ENCODE results near the gene LIN52.
A peak's percentile ranks its signal among the peaks of the same experiment; 100 is the strongest.

LIN52 gene

GRCh38 chr14:74195623-74196022 is 110.9 kb downstream of the LIN52 start:
- no peak for DNase-seq

DNA sequence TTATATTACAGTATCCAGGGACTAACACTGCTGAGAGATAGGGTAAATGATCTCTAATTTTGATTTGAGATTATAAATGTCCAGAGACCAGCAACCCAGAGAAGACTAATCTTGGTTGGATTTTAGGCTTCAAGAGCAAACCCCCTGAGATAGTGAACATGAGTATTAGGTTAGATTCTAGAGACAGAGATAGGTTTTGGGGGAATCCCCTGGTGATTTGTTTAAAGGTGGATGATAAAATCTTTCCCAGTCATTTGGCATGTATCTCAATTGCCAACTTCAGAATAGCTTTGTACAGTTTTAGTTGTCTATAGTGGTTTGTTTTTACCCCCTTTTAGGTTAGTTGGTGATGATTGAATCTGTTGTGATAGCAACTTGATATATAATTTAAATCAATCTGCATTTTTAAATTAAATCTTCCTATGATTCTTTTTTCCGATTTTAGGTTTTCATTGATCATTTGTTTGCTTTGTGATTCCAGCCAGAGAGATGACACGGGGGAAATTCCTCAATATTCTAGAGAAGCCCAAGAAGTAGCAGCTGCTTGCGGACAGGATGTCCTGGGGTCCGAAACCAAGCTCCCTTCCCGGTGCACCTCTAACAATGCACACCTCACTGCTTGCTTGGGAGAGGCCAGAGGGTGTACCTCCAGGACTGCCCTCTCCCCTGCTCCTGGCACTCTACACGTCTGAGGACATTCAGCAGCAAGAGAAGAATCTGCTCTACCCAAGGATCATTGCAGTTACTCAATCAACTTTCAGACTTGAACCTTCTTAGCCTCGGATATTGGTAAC is 113.9 kb downstream of the LIN52 start:
- DNase-seq: no peak

- no peak for DNase-seq
These were observed 117.4 kb downstream of the LIN52 start for GRCh38 chr14:74202113-74202512.

GRCh38 chr14:74203639-74204038 is 118.9 kb downstream of the LIN52 start:
- DNase-seq: no peak

- DNase-seq: no peak
These were observed 119.7 kb downstream of the LIN52 start for GRCh38 chr14:74204491-74204890.

- no peak for DNase-seq
These were observed 121.1 kb downstream of the LIN52 start for GRCh38 chr14:74205882-74206281.

GRCh38 chr14:74207943-74208342 is 123.2 kb downstream of the LIN52 start:
- DNase-seq: no peak

- no peak for DNase-seq
These were observed 123.9 kb downstream of the LIN52 start for GRCh38 chr14:74208642-74209041.

DNA sequence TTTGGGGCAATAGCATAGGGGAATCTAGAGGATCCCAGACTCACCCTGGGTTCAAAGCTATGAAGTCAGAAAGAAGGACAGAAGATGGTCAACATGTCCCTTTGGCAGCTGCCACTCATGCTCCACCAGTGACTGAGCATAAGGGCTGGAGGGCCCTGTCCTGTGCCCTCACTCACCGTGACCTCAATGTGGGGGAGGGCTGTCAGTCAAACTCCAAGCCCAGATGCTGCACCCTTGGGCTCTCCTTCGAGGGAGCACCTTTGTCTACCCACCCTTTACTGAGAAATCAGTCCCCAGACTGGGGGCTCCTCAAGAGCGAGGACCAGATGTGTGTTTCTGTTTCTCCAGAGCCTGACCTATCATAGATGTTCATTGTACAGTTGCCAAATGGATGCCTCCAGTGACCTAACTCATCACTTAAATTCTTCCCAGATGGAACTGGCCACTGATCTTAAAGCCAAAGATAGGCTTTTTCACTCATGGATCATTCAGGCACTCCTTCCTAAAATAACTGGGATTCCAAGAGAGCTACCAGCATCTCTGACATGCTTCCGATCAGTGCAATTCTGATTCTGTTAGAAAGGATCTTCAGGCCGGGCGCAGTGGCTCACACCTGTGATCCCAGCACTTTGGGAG is 127.3 kb downstream of the LIN52 start:
- DNase-seq: no peak

GRCh38 chr14:74213907-74214803 is 129.4 kb downstream of the LIN52 start:
- no peak for DNase-seq

DNA sequence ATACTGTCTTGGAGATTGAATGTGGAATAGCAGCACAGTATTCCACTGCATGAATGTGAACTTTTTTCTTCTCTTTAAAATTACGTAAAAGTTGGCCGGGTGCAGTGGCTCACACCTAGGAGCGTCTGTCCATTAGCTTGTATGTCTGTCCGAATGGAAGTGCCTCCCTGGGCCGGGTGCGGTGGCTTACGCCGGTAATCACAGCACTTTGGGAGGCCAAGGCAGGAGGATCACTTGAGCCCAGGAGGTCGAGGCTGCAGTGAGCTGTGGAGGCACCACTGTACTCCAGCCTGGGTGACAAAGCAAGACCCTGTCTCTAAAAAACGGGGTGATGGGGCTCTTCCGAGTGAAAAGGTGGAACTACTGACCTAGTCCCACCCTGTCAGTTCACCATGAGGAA is 131.9 kb downstream of the LIN52 start:
- no peak for DNase-seq

GRCh38 chr14:74217672-74218448 is 133.1 kb downstream of the LIN52 start:
- peak; percentile 62 for DNase-seq

- DNase-seq: no peak
These were observed 133.7 kb downstream of the LIN52 start for GRCh38 chr14:74218462-74218861.

DNA sequence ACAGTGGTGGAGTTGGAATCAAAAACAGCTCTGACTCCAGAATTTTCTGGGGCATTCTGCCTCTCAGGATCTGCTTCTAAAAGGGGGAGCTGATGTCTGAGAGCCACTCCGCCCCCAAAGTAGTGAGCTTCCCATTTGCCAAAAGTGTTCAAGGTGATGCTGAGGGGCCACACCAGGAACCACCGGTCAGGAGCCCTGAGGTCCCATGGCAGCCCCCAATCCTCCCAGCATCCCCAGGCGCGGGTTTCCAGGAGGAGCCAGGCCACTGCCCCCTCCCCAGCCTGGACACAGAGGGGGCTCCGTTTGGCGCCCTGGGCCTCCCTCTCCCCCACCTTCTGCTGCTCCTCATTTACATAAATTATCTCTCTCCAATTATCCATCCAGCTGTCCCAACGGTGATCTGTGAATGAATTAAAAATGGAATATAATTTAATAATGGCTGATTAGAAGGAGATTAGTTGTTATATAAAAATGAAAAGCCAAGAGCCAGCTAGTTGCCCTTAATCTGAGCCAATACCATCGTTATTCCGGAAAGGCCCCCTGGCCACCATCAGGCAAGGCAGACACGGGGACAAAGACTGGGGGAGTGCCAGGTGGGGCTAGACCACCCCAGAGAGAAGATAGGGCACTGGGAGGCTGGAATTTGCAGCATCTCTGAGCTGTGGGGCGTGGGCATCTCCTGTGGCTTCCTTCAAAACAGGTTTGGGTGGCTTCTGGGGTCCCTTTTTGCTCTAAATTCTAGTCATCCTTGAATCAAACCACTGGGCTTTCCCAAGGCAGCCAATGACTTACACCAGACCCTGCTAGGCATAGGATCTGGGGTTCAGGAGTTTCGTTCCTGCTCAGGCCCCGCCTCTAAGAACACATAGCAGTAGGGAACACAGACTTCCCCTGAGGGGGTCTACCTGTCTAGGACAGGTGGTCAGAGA is 134.8 kb downstream of the LIN52 start:
- DNase-seq: no peak

DNA sequence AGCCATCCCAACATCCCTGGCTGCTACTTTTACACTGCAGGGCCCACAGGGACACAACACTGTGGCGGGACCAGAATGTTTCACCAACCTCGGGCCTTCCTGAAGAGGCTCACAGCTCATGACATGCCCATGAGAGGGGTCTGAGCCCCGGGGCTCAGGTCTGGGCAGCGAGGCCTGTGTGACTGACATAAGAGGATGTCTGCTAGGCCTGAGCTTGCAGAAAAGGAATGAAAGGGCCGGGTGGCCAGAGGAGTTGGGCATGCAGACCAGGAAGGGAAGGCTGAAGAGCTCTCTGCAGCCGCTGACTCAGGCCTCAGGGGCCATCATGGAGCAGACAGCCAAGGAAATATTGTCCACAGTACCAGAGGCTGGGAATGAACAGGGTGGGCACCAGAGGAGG is 136.2 kb downstream of the LIN52 start:
- DNase-seq: no peak

DNA sequence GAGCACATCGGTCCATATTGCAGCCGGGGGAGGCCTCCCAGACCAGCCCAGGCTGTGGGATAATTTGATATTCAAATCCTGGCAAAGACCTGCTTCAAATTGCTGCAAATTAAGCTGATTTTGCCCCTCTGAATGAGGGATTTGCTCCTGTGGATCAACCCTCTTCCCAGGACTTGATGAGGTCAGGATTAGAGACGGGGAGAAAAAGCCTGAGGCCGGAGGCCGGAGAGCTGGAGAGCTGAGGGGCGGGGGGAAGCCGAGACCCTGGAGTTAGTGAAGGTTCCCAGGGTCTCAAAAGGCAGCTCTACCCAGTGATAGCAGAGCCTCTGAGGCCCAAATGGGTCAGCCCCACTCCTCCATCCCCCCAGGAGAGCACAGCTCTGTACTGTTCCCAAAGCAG is 137.0 kb downstream of the LIN52 start:
- no peak for DNase-seq

GRCh38 chr14:74223016-74223415 is 138.3 kb downstream of the LIN52 start:
- DNase-seq: no peak

- no peak for DNase-seq
These were observed 147.0 kb downstream of the LIN52 start for GRCh38 chr14:74231784-74232183.

- no peak for DNase-seq
These were observed 150.3 kb downstream of the LIN52 start for GRCh38 chr14:74235017-74235416.

GRCh38 chr14:74237441-74237840 is 152.7 kb downstream of the LIN52 start:
- DNase-seq: no peak
